ENCODE data around the gene NDUFB6. TPM values are rescaled to one million over a fixed set of nuclear protein-coding genes. Genes with fewer than 3 reads are reported as not detected.
"Not testable (repeated sequence)": the region's sequence is repeated elsewhere in the genome, so short reads cannot be mapped to it uniquely, and the experiment has no call there.

NDUFB6 gene
- total and polyA plus RNA-seq, 3 experiments from 2014 or later: 52.3 to 68.4 (median 65.6) TPM

- Histone ChIP-seq H3K36me3 (ENCODE audit: insufficient read depth, low read length) (no peaks in the 10 kb centered on the region), H3K27me3 (ENCODE audit: insufficient read depth, low read length, poor library complexity, severe bottlenecking) (no peaks in the 10 kb centered on the region), H3K4me3 (ENCODE audit: low read length) (peak overlapping the region; percentile 90), H3K9me3 (ENCODE audit: low read length) (no peaks in the 10 kb centered on the region), H3K4me1 (ENCODE audit: insufficient read depth, low read length) (peaks cover 28% of the 10 kb centered on the region), H3K27ac (ENCODE audit: low read depth, low read length) (peak overlapping the region; percentile 71)
- DNase-seq: no peak
- Mint-ChIP-seq H3K36me3 (peaks cover 0 to 24% (median 5%) of the 10 kb centered on the region in 3 donors), H3K4me3 (peak overlapping the region; percentile 86 to 98 (median 98)), H3K27me3 (no peaks in the 10 kb centered on the region), H3K4me1 (peaks cover 47 to 52% (median 49%) of the 10 kb centered on the region in 3 donors), H3K27ac (peak overlapping the region; percentile 78 to 99 (median 96)), H3K9me3 (no peaks in the 10 kb centered on the region)
- CTCF ChIA-PET: interaction anchor here (0.7 to 4.4 kb wide), 16 partner anchors 9 to 150 kb away, joined by 3 to 49 read pairs (median 4); partner anchors contain the start of genes ACO1, NDUFB6, SMIM27 and TOPORS
- POLR2A ChIA-PET: interaction anchor here (0.6 to 2.1 kb wide), 2 partner anchors 24 to 59 kb away, joined by 3 to 19 read pairs; no protein-coding TSS in a partner anchor
Measured at GRCh38 chr9:32526707-32527048, 46.3 kb downstream of the NDUFB6 start.

GRCh38 chr9:32526041-32526706, 46.8 kb downstream of the NDUFB6 start, which contains the start of gene RIGI:
TSS of gene RIGI (minus strand) at chr9:32526196. CDS start at chr9:32526166, 30 bp downstream.
- CTCF ChIA-PET: interaction anchor here (0.7 to 4.4 kb wide), 21 partner anchors 9 to 150 kb away, joined by 3 to 49 read pairs (median 4); partner anchors contain the start of genes ACO1, NDUFB6, SMIM27 and TOPORS
- no peaks in the 10 kb centered on the region for H3K9me3 Mint-ChIP-seq
- Histone ChIP-seq H3K9me3 (ENCODE audit: low read length) (no peaks in the 10 kb centered on the region), H3K4me1 (ENCODE audit: insufficient read depth, low read length) (peaks cover 28% of the 10 kb centered on the region), H3K27ac (ENCODE audit: low read depth, low read length) (peak within 1 kb of the TSS; percentile 71), H3K27me3 (ENCODE audit: insufficient read depth, low read length, poor library complexity, severe bottlenecking) (no peaks in the 10 kb centered on the region), H3K4me3 (ENCODE audit: low read length) (peak within 1 kb of the TSS; percentile 90), H3K36me3 (ENCODE audit: insufficient read depth, low read length) (no peaks in the 10 kb centered on the region)
- H3K4me1 Mint-ChIP-seq: peaks cover 52 to 57% (median 54%) of the 10 kb centered on the region in 3 donors
- H3K36me3 Mint-ChIP-seq: peaks cover 0 to 26% (median 6%) of the 10 kb centered on the region in 3 donors
- H3K27ac Mint-ChIP-seq: peak within 1 kb of the TSS; percentile 78 to 99 (median 96)
- H3K4me3 Mint-ChIP-seq: peak within 1 kb of the TSS; percentile 86 to 98 (median 98)
- DNase-seq: peak; percentile 79 to 89 (median 83)
- H3K27me3 Mint-ChIP-seq: no peaks in the 10 kb centered on the region
- POLR2A ChIA-PET: interaction anchor here (0.6 to 2.1 kb wide), 5 partner anchors 24 to 147 kb away, joined by 3 to 19 read pairs (median 3); partner anchors contain the start of gene ACO1

GRCh38 chr9:32525709-32526030, 47.3 kb downstream of the NDUFB6 start:
- Histone ChIP-seq H3K27me3 (ENCODE audit: insufficient read depth, low read length, poor library complexity, severe bottlenecking) (no peaks in the 10 kb centered on the region), H3K4me1 (ENCODE audit: insufficient read depth, low read length) (peaks cover 28% of the 10 kb centered on the region), H3K9me3 (ENCODE audit: low read length) (no peaks in the 10 kb centered on the region), H3K27ac (ENCODE audit: low read depth, low read length) (peak overlapping the region; percentile 71), H3K36me3 (ENCODE audit: insufficient read depth, low read length) (no peaks in the 10 kb centered on the region), H3K4me3 (ENCODE audit: low read length) (peak overlapping the region; percentile 90)
- Mint-ChIP-seq H3K27ac (peak overlapping the region; percentile 78 to 99 (median 96)), H3K4me3 (peak overlapping the region; percentile 86 to 98 (median 98)), H3K4me1 (peaks cover 54 to 58% (median 57%) of the 10 kb centered on the region in 3 donors), H3K9me3 (no peaks in the 10 kb centered on the region), H3K36me3 (peaks cover 0 to 26% (median 6%) of the 10 kb centered on the region in 3 donors), H3K27me3 (no peaks in the 10 kb centered on the region)
- no peak for DNase-seq
- ChIA-PET POLR2A (interaction anchor here (0.6 to 2.1 kb wide), 6 partner anchors 25 to 147 kb away, joined by 3 to 19 read pairs (median 3); partner anchors contain the start of gene ACO1), CTCF (interaction anchor here (0.8 to 4.4 kb wide), 14 partner anchors 10 to 149 kb away, joined by 3 to 49 read pairs (median 4); partner anchors contain the start of genes ACO1, NDUFB6, SMIM27 and TOPORS)

- POLR2A ChIA-PET: interaction anchor here (0.7 to 2.1 kb wide), 5 partner anchors 25 to 146 kb away, joined by 3 to 19 read pairs (median 3); partner anchors contain the start of gene ACO1
- CTCF ChIA-PET: interaction anchor here (1.2 to 4.4 kb wide), 9 partner anchors 13 to 146 kb away, joined by 3 to 49 read pairs (median 7); partner anchors contain the start of genes ACO1, NDUFB6, SMIM27 and TOPORS
- Histone ChIP-seq H3K4me1 (ENCODE audit: insufficient read depth, low read length) (peaks cover 28% of the 10 kb centered on the region), H3K27me3 (ENCODE audit: insufficient read depth, low read length, poor library complexity, severe bottlenecking) (no peaks in the 10 kb centered on the region), H3K36me3 (ENCODE audit: insufficient read depth, low read length) (no peaks in the 10 kb centered on the region), H3K9me3 (ENCODE audit: low read length) (no peaks in the 10 kb centered on the region), H3K4me3 (ENCODE audit: low read length) (peak overlapping the region; percentile 90), H3K27ac (ENCODE audit: low read depth, low read length) (peak overlapping the region; percentile 71)
- no peaks in the 10 kb centered on the region for H3K27me3 Mint-ChIP-seq
- H3K4me3 Mint-ChIP-seq: peak overlapping the region; percentile 86 to 98 (median 98)
- DNase-seq: peak in 3 of 5 donors; percentile 5 to 28 (median 14)
- peaks cover 57 to 63% (median 62%) of the 10 kb centered on the region in 3 donors for H3K4me1 Mint-ChIP-seq
- H3K36me3 Mint-ChIP-seq: peaks cover 0 to 27% (median 6%) of the 10 kb centered on the region in 3 donors
- no peaks in the 10 kb centered on the region for H3K9me3 Mint-ChIP-seq
- H3K27ac Mint-ChIP-seq: peak overlapping the region; percentile 78 to 99 (median 96)
Measured at GRCh38 chr9:32524892-32525708, 47.9 kb downstream of the NDUFB6 start.

GRCh38 chr9:32524558-32524891, 48.4 kb downstream of the NDUFB6 start:
- Mint-ChIP-seq H3K36me3 (peaks cover 0 to 27% (median 6%) of the 10 kb centered on the region in 3 donors), H3K4me1 (peaks cover 57 to 66% (median 66%) of the 10 kb centered on the region in 3 donors), H3K27ac (peak overlapping the region in 7 of 8 donors; percentile 36 to 97 (median 84)), H3K4me3 (peak overlapping the region; percentile 81 to 98 (median 98))
- Histone ChIP-seq H3K4me3 (ENCODE audit: low read length) (peak overlapping the region; percentile 90), H3K4me1 (ENCODE audit: insufficient read depth, low read length) (peaks cover 28% of the 10 kb centered on the region)
- H3K27me3 Mint-ChIP-seq; H3K9me3 ChIP-seq (ENCODE audit: low read length); H3K9me3 Mint-ChIP-seq; H3K36me3 ChIP-seq (ENCODE audit: insufficient read depth, low read length); H3K27me3 ChIP-seq (ENCODE audit: insufficient read depth, low read length, poor library complexity, severe bottlenecking); H3K27ac ChIP-seq (ENCODE audit: low read depth, low read length); DNase-seq: not testable (repeated sequence)
- ChIA-PET POLR2A (interaction anchor here (1.1 kb wide), 1 partner anchor 50 kb away, joined by 3 read pairs; no protein-coding TSS in a partner anchor), CTCF (interaction anchor here (1.2 to 4.4 kb wide), 6 partner anchors 16 to 146 kb away, joined by 3 to 49 read pairs (median 26); partner anchors contain the start of genes ACO1, NDUFB6, SMIM27 and TOPORS)

- no peak overlapping the region for H3K27ac ChIP-seq (ENCODE audit: low read depth, low read length)
Measured at GRCh38 chr9:32523910-32524309, 49.0 kb downstream of the NDUFB6 start.

GRCh38 chr9:32518276-32518675, 54.7 kb downstream of the NDUFB6 start:
- ChIA-PET CTCF (no interaction called here), POLR2A (no interaction called here)
- H3K27me3 ChIP-seq (ENCODE audit: insufficient read depth, low read length, poor library complexity, severe bottlenecking): no peaks in the 10 kb centered on the region
- peaks cover 12 to 47% (median 13%) of the 10 kb centered on the region in 3 donors for H3K36me3 Mint-ChIP-seq
- peaks cover 1% of the 10 kb centered on the region for H3K4me1 ChIP-seq (ENCODE audit: insufficient read depth, low read length)
- peak overlapping the region in 2 of 8 donors; percentile 6 to 26 for H3K27ac Mint-ChIP-seq
- peaks cover 0 to 5% (median 0%) of the 10 kb centered on the region in 5 donors for H3K9me3 Mint-ChIP-seq
- no peaks in the 10 kb centered on the region for H3K27me3 Mint-ChIP-seq
- H3K4me1 Mint-ChIP-seq: peaks cover 56 to 82% (median 66%) of the 10 kb centered on the region in 3 donors
- H3K4me3 ChIP-seq (ENCODE audit: low read length): no peak overlapping the region
- no peaks in the 10 kb centered on the region for H3K9me3 ChIP-seq (ENCODE audit: low read length)
- no peaks in the 10 kb centered on the region for H3K36me3 ChIP-seq (ENCODE audit: insufficient read depth, low read length)
- DNase-seq: no peak
- no peak overlapping the region for H3K27ac ChIP-seq (ENCODE audit: low read depth, low read length)
- H3K4me3 Mint-ChIP-seq: no peak overlapping the region

More at GRCh38 chr9:32523910-32524309, 49.0 kb downstream of the NDUFB6 start:
- POLR2A ChIA-PET: no interaction called here
- no peaks in the 10 kb centered on the region for H3K9me3 ChIP-seq (ENCODE audit: low read length)
- H3K36me3 ChIP-seq (ENCODE audit: insufficient read depth, low read length): no peaks in the 10 kb centered on the region
- H3K4me1 ChIP-seq (ENCODE audit: insufficient read depth, low read length): peaks cover 28% of the 10 kb centered on the region
- Mint-ChIP-seq H3K27me3 (no peaks in the 10 kb centered on the region), H3K4me1 (peaks cover 58 to 66% (median 66%) of the 10 kb centered on the region in 3 donors), H3K36me3 (peaks cover 0 to 27% (median 6%) of the 10 kb centered on the region in 3 donors), H3K27ac (peak overlapping the region; percentile 0 to 88 (median 79)), H3K4me3 (peak overlapping the region; percentile 81 to 98 (median 98)), H3K9me3 (no peaks in the 10 kb centered on the region)
- CTCF ChIA-PET: interaction anchor here (0.9 to 4.4 kb wide), 3 partner anchors 17 to 145 kb away, joined by 3 to 49 read pairs (median 4); partner anchors contain the start of genes SMIM27 and TOPORS
- H3K27me3 ChIP-seq (ENCODE audit: insufficient read depth, low read length, poor library complexity, severe bottlenecking): no peaks in the 10 kb centered on the region
- DNase-seq: no peak
- H3K4me3 ChIP-seq (ENCODE audit: low read length): no peak overlapping the region
